Fibroblast of skin of left biceps (primary cell): ENCODE measurements around the gene ENOPH1.

Source experiments
- DNase-seq, 2 experiments: peaks; one replicate each; pipeline ENCODE4 v3.0.0-alpha.2; 2013; ENCODE audit warnings: low read depth in 2 of 2

The ENOPH1 gene

DNA sequence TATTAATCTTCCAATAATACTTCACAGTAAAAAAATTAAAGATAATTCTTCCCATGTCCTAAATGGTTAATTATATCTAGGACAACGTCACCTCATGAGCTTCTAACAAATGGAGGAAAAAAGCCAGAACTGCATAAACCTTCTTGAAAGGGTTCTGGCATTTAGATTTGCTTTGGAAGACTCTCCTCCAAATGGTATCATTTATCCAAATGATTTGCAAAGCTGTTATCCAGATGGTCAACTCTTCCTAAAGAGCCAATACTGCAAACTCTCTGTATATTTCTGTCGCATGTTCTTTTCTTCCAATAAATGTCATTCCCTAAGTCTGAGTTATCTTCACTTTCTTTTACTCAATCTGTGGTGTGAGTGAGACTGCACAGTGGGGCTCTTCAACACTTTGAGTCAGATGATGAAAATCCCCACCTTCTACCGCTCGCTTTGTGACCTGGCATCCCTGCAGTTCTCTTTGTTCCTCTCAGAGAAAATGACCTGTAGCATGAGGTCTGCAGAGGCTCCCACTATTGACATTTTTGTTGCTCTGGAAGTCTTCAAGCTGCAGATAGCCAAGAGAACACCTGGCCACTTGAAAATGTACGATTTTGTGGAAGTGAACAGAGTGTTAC is 78.5 kb downstream of the ENOPH1 start:
- DNase-seq: no peak

DNA sequence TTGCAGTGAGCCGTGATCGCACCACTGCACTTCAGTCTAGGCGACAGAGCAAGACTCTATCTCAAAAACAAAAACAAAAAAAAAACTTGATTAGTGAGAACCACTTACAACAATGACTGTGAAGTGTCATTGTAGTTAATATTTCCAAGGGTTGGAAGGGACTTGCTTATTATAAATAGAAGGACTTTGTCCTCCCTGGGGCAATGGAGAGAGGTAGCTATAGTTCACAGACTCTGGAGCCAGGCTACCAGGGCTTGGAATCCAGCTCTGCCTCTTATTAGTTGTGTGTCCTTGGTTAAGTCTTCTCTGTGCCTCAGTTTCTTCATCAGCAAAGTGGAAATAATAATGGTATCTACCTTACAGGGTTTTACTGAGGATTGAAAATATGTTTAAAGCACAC is 79.8 kb downstream of the ENOPH1 start:
- no peak for DNase-seq
